HUES6 (cell line): ENCODE data around the gene INCA1.
A peak's percentile ranks its signal among the peaks of the same experiment; 100 is the strongest.

Source experiments
- H3K27ac ChIP-seq: 2 replicates; pipeline ENCODE4 v1.7.0; 2013; ENCODE audit warnings: low read depth, mild to moderate bottlenecking, low read length, inconsistent platforms
- H3K27me3 ChIP-seq: 2 replicates; pipeline ENCODE4 v1.6.1; 2013; ENCODE audit warnings: low read length; ENCODE audit not compliant: control insufficient read depth, insufficient read depth
- H3K36me3 ChIP-seq: 2 replicates; pipeline ENCODE4 v1.6.1; 2013; ENCODE audit warnings: low read length; ENCODE audit not compliant: control insufficient read depth, insufficient read depth
- H3K4me1 ChIP-seq: 2 replicates; pipeline ENCODE4 v1.6.1; 2013; ENCODE audit warnings: low read length; ENCODE audit not compliant: control insufficient read depth, insufficient read depth
- H3K4me3 ChIP-seq: 2 replicates; pipeline ENCODE4 v1.5.1; 2013; ENCODE audit warnings: low read depth, low read length
- H3K9ac ChIP-seq: one replicate; pipeline ENCODE4 v1.6.1; 2013; ENCODE audit warnings: mild to moderate bottlenecking, low read length
- H3K9me3 ChIP-seq: 2 replicates; pipeline ENCODE4 v1.6.1; 2013; ENCODE audit warnings: low read depth, low read length; ENCODE audit not compliant: control insufficient read depth, insufficient read depth

Gene INCA1

GRCh38 chr17:4997302-4998026, at the start of gene INCA1, which contains the start of gene KIF1C:
TSS of gene INCA1 (minus strand) at chr17:4997522. CDS start at chr17:4994437, 3,085 bp downstream.
TSS of gene KIF1C (plus strand) at chr17:4997950. CDS start at chr17:5000247, 2,297 bp downstream.
- Histone ChIP-seq H3K27ac (peak within 1 kb of the TSS; percentile 98; the same call in 1 of the 2 replicates), H3K9me3 (no peaks in the 10 kb centered on the region), H3K36me3 (peaks cover 20% of the 10 kb centered on the region), H3K4me1 (peaks cover 17% of the 10 kb centered on the region), H3K27me3 (peaks cover 10% of the 10 kb centered on the region; the same call in 1 of the 2 replicates), H3K4me3 (peak within 1 kb of the TSS; percentile 100), H3K9ac (peak within 1 kb of the TSS; percentile 85)

DNA sequence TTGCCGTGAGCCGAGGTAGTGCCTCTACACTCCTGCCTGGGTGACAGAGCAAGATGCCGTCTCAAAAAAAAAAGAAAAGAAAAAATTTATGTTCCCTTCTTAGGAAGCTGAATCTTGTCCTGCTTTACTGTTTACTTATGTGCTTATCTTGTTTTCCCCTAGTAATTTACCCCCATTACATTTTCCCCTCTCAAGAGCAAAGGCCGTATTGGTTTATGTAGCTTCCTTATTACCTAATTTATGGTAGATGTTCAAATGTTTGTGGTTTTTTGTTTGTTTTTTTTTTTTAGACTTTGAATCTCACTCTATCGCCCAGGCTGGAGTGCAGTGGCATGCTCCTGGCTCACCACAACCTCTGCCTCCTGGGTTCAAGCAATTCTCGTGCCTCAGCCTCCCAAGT, 48.2 kb upstream of the INCA1 start:
- H3K4me1 ChIP-seq, result no peaks in the 10 kb centered on the region
- no peaks in the 10 kb centered on the region for H3K9me3 ChIP-seq
- no peak overlapping the region for H3K27ac ChIP-seq
- no peak overlapping the region for H3K9ac ChIP-seq
- H3K27me3 ChIP-seq, result no peaks in the 10 kb centered on the region
- no peak overlapping the region for H3K4me3 ChIP-seq
- no peaks in the 10 kb centered on the region for H3K36me3 ChIP-seq

DNA sequence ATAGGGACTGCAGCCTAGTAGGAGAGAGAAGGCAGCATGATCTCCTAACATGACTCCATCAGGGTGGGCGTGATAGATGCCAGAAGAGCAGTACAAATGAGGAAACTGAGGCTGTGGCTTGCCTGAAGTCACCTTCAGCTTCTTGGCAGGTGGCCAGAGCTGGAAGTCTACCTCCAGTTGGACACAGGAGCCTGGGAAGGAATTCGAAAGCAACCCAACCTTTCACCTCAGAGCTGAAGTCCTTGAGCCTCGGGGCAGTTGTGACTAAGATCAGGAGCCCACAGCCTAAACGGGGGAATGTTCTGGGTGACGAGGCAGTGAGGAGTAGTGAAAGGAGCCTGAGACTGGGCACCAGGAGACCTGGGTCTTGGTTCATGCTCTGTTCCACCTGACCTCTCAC, 47.3 kb upstream of the INCA1 start:
- Histone ChIP-seq H3K9ac (no peak overlapping the region), H3K4me3 (no peak overlapping the region), H3K36me3 (no peaks in the 10 kb centered on the region), H3K9me3 (no peaks in the 10 kb centered on the region), H3K27me3 (no peaks in the 10 kb centered on the region), H3K4me1 (no peaks in the 10 kb centered on the region), H3K27ac (no peak overlapping the region)

DNA sequence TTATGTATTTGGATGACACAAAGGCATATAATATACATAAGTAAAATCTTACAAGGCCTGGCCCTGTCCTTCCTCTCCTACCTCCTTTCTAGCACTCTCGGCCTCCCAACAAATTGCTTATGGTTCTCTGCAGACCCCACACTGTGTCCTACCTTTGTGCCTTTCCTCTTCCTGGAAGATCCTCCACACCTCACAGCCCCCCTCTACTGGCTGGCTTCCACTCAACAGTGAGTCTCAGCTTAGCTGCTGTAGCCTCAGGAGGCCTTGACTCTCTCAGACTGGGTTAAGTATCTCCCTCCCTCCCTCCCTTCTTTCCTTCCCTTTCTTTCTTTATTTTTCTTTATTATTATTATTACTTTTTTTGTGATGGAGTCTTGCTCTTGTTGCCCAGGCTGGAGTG, 46.2 kb upstream of the INCA1 start:
- Histone ChIP-seq H3K9ac (no peak overlapping the region), H3K4me3 (no peak overlapping the region), H3K27me3 (no peaks in the 10 kb centered on the region), H3K27ac (no peak overlapping the region), H3K4me1 (no peaks in the 10 kb centered on the region), H3K36me3 (no peaks in the 10 kb centered on the region), H3K9me3 (no peaks in the 10 kb centered on the region)

GRCh38 chr17:5042157-5043022, 45.1 kb upstream of the INCA1 start:
- no peaks in the 10 kb centered on the region for H3K9me3 ChIP-seq
- no peaks in the 10 kb centered on the region for H3K36me3 ChIP-seq
- no peak overlapping the region for H3K9ac ChIP-seq
- no peak overlapping the region for H3K4me3 ChIP-seq
- no peaks in the 10 kb centered on the region for H3K4me1 ChIP-seq
- no peaks in the 10 kb centered on the region for H3K27me3 ChIP-seq
- H3K27ac ChIP-seq, result no peak overlapping the region

GRCh38 chr17:5035315-5035714, 38.0 kb upstream of the INCA1 start, which contains the start of gene SLC52A1:
TSS of gene SLC52A1 (minus strand) at chr17:5035426. CDS start at chr17:5034606, 820 bp downstream.
- Histone ChIP-seq H3K9me3 (no peaks in the 10 kb centered on the region), H3K27ac (no peak within 1 kb of the TSS), H3K4me1 (peaks cover 3% of the 10 kb centered on the region; the same call in 1 of the 2 replicates), H3K9ac (no peak within 1 kb of the TSS), H3K4me3 (peak within 1 kb of the TSS; percentile 49), H3K27me3 (peaks cover 22% of the 10 kb centered on the region), H3K36me3 (no peaks in the 10 kb centered on the region)

- no peak overlapping the region for H3K27ac ChIP-seq
- no peaks in the 10 kb centered on the region for H3K36me3 ChIP-seq
Measured at GRCh38 chr17:5034651-5035050, 37.3 kb upstream of the INCA1 start.

GRCh38 chr17:5034063-5034462, 36.7 kb upstream of the INCA1 start:
- no peak overlapping the region for H3K9ac ChIP-seq
- H3K36me3 ChIP-seq, result no peaks in the 10 kb centered on the region

More at GRCh38 chr17:5034651-5035050, 37.3 kb upstream of the INCA1 start:
- H3K9me3 ChIP-seq, result no peaks in the 10 kb centered on the region
- H3K4me3 ChIP-seq, result no peak overlapping the region
- H3K9ac ChIP-seq, result no peak overlapping the region
- H3K27me3 ChIP-seq, result peaks cover 22% of the 10 kb centered on the region
- peaks cover 3% of the 10 kb centered on the region; the same call in 1 of the 2 replicates for H3K4me1 ChIP-seq

DNA sequence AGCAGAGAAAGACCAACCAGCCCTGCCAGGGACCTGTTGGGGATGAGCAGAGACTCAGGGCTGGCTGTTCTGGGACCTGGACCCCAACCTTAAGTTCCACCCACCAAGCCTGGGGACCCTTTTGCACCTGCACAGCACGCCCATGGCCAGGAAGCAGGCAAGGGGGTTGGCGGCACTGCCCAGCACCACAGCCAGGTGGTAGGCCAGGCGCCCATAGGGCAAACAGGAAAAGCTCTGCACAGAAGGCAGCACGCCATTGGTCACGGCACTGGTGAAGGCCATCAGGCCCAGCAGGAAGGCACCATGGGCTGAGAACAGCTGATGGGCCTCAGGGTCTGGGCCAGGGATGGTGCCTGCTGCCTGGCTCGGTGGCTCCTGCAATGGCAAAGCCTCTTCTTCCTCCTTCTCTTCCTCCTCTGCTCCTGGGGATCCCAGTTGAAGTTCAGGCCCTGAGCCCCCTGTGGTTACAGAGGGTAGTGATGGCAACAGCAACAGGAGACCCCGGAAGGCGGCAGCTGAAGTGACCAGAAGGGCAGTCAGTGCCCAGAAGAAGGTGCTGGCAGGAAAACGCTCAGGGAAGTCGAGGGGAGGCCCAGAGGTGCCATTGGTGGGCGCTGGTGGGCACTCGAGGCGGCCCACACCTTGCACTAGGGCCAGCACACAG, 36.2 kb upstream of the INCA1 start:
- no peak overlapping the region for H3K9ac ChIP-seq

More at GRCh38 chr17:5034063-5034462, 36.7 kb upstream of the INCA1 start:
- Histone ChIP-seq H3K9me3 (no peaks in the 10 kb centered on the region), H3K27me3 (peaks cover 22% of the 10 kb centered on the region), H3K4me3 (no peak overlapping the region), H3K27ac (no peak overlapping the region), H3K4me1 (peaks cover 3% of the 10 kb centered on the region; the same call in 1 of the 2 replicates)

GRCh38 chr17:5032865-5033264, 35.5 kb upstream of the INCA1 start:
- Histone ChIP-seq H3K36me3 (no peaks in the 10 kb centered on the region), H3K9ac (no peak overlapping the region), H3K4me1 (peaks cover 3% of the 10 kb centered on the region; the same call in 1 of the 2 replicates), H3K4me3 (no peak overlapping the region), H3K27me3 (peaks cover 22% of the 10 kb centered on the region), H3K27ac (no peak overlapping the region), H3K9me3 (no peaks in the 10 kb centered on the region)

More for the DNA sequence above, 36.2 kb upstream of the INCA1 start:
- Histone ChIP-seq H3K27me3 (peaks cover 22% of the 10 kb centered on the region), H3K9me3 (no peaks in the 10 kb centered on the region), H3K36me3 (no peaks in the 10 kb centered on the region), H3K4me1 (peaks cover 3% of the 10 kb centered on the region; the same call in 1 of the 2 replicates), H3K4me3 (no peak overlapping the region), H3K27ac (no peak overlapping the region)
